Thymus (tissue), 11 donors: ENCODE measurements around the gene TMEM106C. TPM values are rescaled to one million over a fixed set of nuclear protein-coding genes. Genes with fewer than 3 reads are reported as not detected.

Experiments
- DNase-seq, 9 donors: peaks; one replicate each; pipeline ENCODE4 v3.0.0-alpha.2; 2013; ENCODE audit warnings: low spot score in 9 of 9, low read depth in 6 of 9, missing footprints in 1 of 9
- H3K27ac ChIP-seq, 2 donors: one replicate each; pipeline ENCODE4 v1.5.1; 2013; ENCODE audit warnings: control low read depth in 1 of 2, low read depth in 1 of 2, low read length in 1 of 2, mild to moderate bottlenecking in 1 of 2, moderate library complexity in 1 of 2
- H3K27me3 ChIP-seq, 2 donors: one replicate each; pipeline ENCODE4 v1.5.1; 2013; ENCODE audit warnings: low read length in 1 of 2; ENCODE audit not compliant: control insufficient read depth in 2 of 2, insufficient read depth in 1 of 2
- H3K36me3 ChIP-seq, 2 donors: one replicate each; pipeline ENCODE4 v1.5.1; 2013; ENCODE audit warnings: low read length in 1 of 2, mild to moderate bottlenecking in 1 of 2, moderate library complexity in 1 of 2; ENCODE audit not compliant: control insufficient read depth in 2 of 2, insufficient read depth in 2 of 2
- H3K4me1 ChIP-seq, 2 donors: one replicate each; pipeline ENCODE4 v1.5.1; 2013; ENCODE audit warnings: low read length in 2 of 2; ENCODE audit not compliant: control insufficient read depth in 2 of 2, insufficient read depth in 2 of 2
- H3K4me3 ChIP-seq, 2 donors: one replicate each; pipeline ENCODE4 v1.5.1; 2013; ENCODE audit warnings: low read length in 2 of 2, control low read depth in 1 of 2, mild to moderate bottlenecking in 1 of 2
- H3K9me3 ChIP-seq, 2 donors: one replicate each; pipeline ENCODE4 v1.5.1; 2013; ENCODE audit warnings: low read length in 1 of 2, mild to moderate bottlenecking in 1 of 2; ENCODE audit not compliant: control insufficient read depth in 2 of 2, insufficient read depth in 1 of 2
- WGBS: extraction: QIAGEN DNeasy Blood & Tissue Kit; methylation state at CpG from one replicate; pipeline ENCODE4 v1.1.7; 2013; 5-methylcytosine and 5-hydroxymethylcytosine counted together
- polyA plus RNA-seq: library from polyadenylated mRNA; stranded (reverse); fragments of 200-250 nt; gene quantifications from one replicate; pipeline ENCODE4 v1.2.3, GENCODE V29; 2013
- total RNA-seq: library from RNA; stranded (reverse); fragments of 120-200 nt; gene quantifications from one replicate; pipeline ENCODE4 v1.2.4, GENCODE V29; 2013
- donor health status: healthy.

Gene TMEM106C
- total and polyA plus RNA-seq, 2 donors = 25.5 to 82.1 TPM

- H3K27me3 ChIP-seq = peaks cover 0 to 42% of the 10 kb centered on the region in 2 donors
- H3K9me3 ChIP-seq = no peaks in the 10 kb centered on the region
- H3K4me1 ChIP-seq = peaks cover 5 to 24% of the 10 kb centered on the region in 2 donors
- no peak overlapping the region for H3K4me3 ChIP-seq
- H3K27ac ChIP-seq = no peak overlapping the region
- 97% methylated on average over 5 of the region's 5 CpGs for WGBS
- no peak for DNase-seq
- no peaks in the 10 kb centered on the region for H3K36me3 ChIP-seq
Measured at GRCh38 chr12:47986832-47987231, 23.4 kb downstream of the TMEM106C start.

GRCh38 chr12:47987411-47988072, 24.1 kb downstream of the TMEM106C start:
- Histone ChIP-seq H3K4me1 (peaks cover 5 to 24% of the 10 kb centered on the region in 2 donors), H3K9me3 (no peaks in the 10 kb centered on the region), H3K4me3 (no peak overlapping the region), H3K27me3 (peaks cover 0 to 45% of the 10 kb centered on the region in 2 donors), H3K36me3 (no peaks in the 10 kb centered on the region), H3K27ac (no peak overlapping the region)
- WGBS = 91% methylated on average over 14 of the region's 14 CpGs
- DNase-seq = no peak

- no peak for DNase-seq
- H3K4me1 ChIP-seq = peaks cover 5 to 24% of the 10 kb centered on the region in 2 donors
- 90% methylated on average over 15 of the region's 15 CpGs for WGBS
Measured at GRCh38 chr12:47988073-47989022, 25.0 kb downstream of the TMEM106C start.

GRCh38 chr12:47989023-47989417, 25.6 kb downstream of the TMEM106C start:
- H3K4me3 ChIP-seq = no peak overlapping the region
- 96% methylated on average over 8 of the region's 8 CpGs for WGBS
- no peaks in the 10 kb centered on the region for H3K36me3 ChIP-seq
- H3K27me3 ChIP-seq = peaks cover under 1 to 51% of the 10 kb centered on the region in 2 donors
- DNase-seq = no peak
- H3K4me1 ChIP-seq = peaks cover 5 to 24% of the 10 kb centered on the region in 2 donors
- no peaks in the 10 kb centered on the region for H3K9me3 ChIP-seq
- H3K27ac ChIP-seq = no peak overlapping the region

More at GRCh38 chr12:47988073-47989022, 25.0 kb downstream of the TMEM106C start:
- Histone ChIP-seq H3K4me3 (no peak overlapping the region), H3K36me3 (no peaks in the 10 kb centered on the region), H3K9me3 (no peaks in the 10 kb centered on the region), H3K27me3 (peaks cover 0 to 44% of the 10 kb centered on the region in 2 donors), H3K27ac (no peak overlapping the region)

GRCh38 chr12:47989666-47990065, 26.3 kb downstream of the TMEM106C start:
- peaks cover 3 to 57% of the 10 kb centered on the region in 2 donors for H3K27me3 ChIP-seq
- WGBS = 96% methylated on average over 12 of the region's 12 CpGs
- H3K4me1 ChIP-seq = peaks cover 5 to 24% of the 10 kb centered on the region in 2 donors
- H3K27ac ChIP-seq = no peak overlapping the region
- H3K4me3 ChIP-seq = no peak overlapping the region
- H3K9me3 ChIP-seq = no peaks in the 10 kb centered on the region
- no peaks in the 10 kb centered on the region for H3K36me3 ChIP-seq
- DNase-seq = no peak

GRCh38 chr12:47990351-47991105, 27.1 kb downstream of the TMEM106C start:
- WGBS = 26% methylated on average over 7 of the region's 7 CpGs
- peaks cover 5 to 24% of the 10 kb centered on the region in 2 donors for H3K4me1 ChIP-seq
- no peaks in the 10 kb centered on the region for H3K9me3 ChIP-seq
- DNase-seq = peak in 7 of 9 donors; percentile 25 to 75 (median 37)
- no peaks in the 10 kb centered on the region for H3K36me3 ChIP-seq
- H3K27me3 ChIP-seq = peaks cover 3 to 63% of the 10 kb centered on the region in 2 donors
- no peak overlapping the region for H3K4me3 ChIP-seq
- no peak overlapping the region for H3K27ac ChIP-seq

- Histone ChIP-seq H3K27ac (no peak overlapping the region), H3K36me3 (no peaks in the 10 kb centered on the region), H3K27me3 (peaks cover 3 to 69% of the 10 kb centered on the region in 2 donors), H3K4me1 (peaks cover 5 to 24% of the 10 kb centered on the region in 2 donors), H3K9me3 (no peaks in the 10 kb centered on the region), H3K4me3 (no peak overlapping the region)
- DNase-seq = no peak
- WGBS = 94% methylated on average over 13 of the region's 13 CpGs
Measured at GRCh38 chr12:47991106-47992061, 28.0 kb downstream of the TMEM106C start.

GRCh38 chr12:47992776-47993175, 29.4 kb downstream of the TMEM106C start:
- Histone ChIP-seq H3K36me3 (no peaks in the 10 kb centered on the region), H3K4me1 (peaks cover 5 to 23% of the 10 kb centered on the region in 2 donors), H3K9me3 (no peaks in the 10 kb centered on the region), H3K27ac (no peak overlapping the region), H3K27me3 (peaks cover 5 to 71% of the 10 kb centered on the region in 2 donors), H3K4me3 (no peak overlapping the region)
- no peak for DNase-seq
- WGBS = 98% methylated on average over 10 of the region's 10 CpGs
